Ishikawa (cell line): ENCODE measurements around the gene VIPR2.

Experiments
- CEBPB ChIP-seq: IDR thresholded peaks from 2 replicates; pipeline ENCODE4 v1.6.1; 2012
- CREB1 ChIP-seq: IDR thresholded peaks from 2 replicates; pipeline ENCODE4 v1.6.1; 2012; ENCODE audit warnings: low read depth
- EGR1 ChIP-seq: IDR thresholded peaks from 2 replicates; pipeline ENCODE4 v1.6.1; 2012
- EP300 ChIP-seq: IDR thresholded peaks from 2 replicates; pipeline ENCODE4 v1.6.1; 2012; ENCODE audit warnings: borderline replicate concordance
- FOXM1 ChIP-seq: IDR thresholded peaks from 2 replicates; pipeline ENCODE4 v1.6.1; 2012; ENCODE audit warnings: low read depth, borderline replicate concordance
- NFIC ChIP-seq: IDR thresholded peaks from 2 replicates; pipeline ENCODE4 v1.6.1; 2012
- RAD21 ChIP-seq: IDR thresholded peaks from 2 replicates; pipeline ENCODE4 v1.6.1; 2012; ENCODE audit warnings: low read depth
- REST ChIP-seq: IDR thresholded peaks from 2 replicates; pipeline ENCODE4 v1.6.1; 2012; ENCODE audit warnings: low read depth, mild to moderate bottlenecking
- TAF1 ChIP-seq: IDR thresholded peaks from 2 replicates; pipeline ENCODE4 v1.6.1; 2012; ENCODE audit warnings: low read depth, mild to moderate bottlenecking
- TCF12 ChIP-seq: IDR thresholded peaks from 2 replicates; pipeline ENCODE4 v1.6.1; 2012; ENCODE audit warnings: low read depth
- TEAD4 ChIP-seq: IDR thresholded peaks from 2 replicates; pipeline ENCODE4 v1.6.1; 2012
- YY1 ChIP-seq: IDR thresholded peaks from 2 replicates; pipeline ENCODE4 v1.6.1; 2012; ENCODE audit warnings: low read depth
- ZBTB7A ChIP-seq: IDR thresholded peaks from 2 replicates; pipeline ENCODE4 v1.6.1; 2012; ENCODE audit warnings: low read depth
- TF ChIP-seq, protein P1 (sequence below): IDR thresholded peaks from 2 replicates; pipeline ENCODE4 v1.6.1; 2012
- TF ChIP-seq, protein P2 (sequence below): IDR thresholded peaks from 2 replicates; pipeline ENCODE4 v1.6.1; 2012

Gene VIPR2

DNA sequence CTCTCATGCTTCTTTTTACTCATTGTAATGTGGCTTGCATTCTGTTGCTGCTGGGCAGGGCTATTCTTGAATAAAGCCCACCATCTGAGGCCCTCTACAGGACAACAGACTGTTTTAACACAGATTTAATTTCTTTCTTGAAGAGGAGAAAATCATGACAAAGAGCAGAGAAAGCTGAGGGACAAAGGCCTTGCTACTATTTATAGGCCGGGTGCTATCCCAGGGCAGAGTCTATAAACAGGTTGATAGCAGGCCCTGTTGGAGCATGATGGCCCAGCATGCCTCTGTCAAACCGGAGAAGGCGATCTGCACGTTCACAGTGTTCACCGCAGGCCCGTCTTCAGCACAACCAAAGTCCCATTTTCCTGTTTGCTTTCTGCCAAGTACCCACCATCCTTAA is 3.0 kb downstream of the VIPR2 start:
- TF ChIP-seq CREB1: no peak
- no peak for TF ChIP-seq EGR1
- TF ChIP-seq, protein P1, sequence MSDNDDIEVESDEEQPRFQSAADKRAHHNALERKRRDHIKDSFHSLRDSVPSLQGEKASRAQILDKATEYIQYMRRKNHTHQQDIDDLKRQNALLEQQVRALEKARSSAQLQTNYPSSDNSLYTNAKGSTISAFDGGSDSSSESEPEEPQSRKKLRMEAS: no peak
- TF ChIP-seq YY1: no peak
- no peak for TF ChIP-seq ZBTB7A
- no peak for TF ChIP-seq EP300
- no peak for TF ChIP-seq RAD21
- TF ChIP-seq REST: no peak
- no peak for TF ChIP-seq NFIC
- no peak for TF ChIP-seq TAF1
- TF ChIP-seq, protein P2, sequence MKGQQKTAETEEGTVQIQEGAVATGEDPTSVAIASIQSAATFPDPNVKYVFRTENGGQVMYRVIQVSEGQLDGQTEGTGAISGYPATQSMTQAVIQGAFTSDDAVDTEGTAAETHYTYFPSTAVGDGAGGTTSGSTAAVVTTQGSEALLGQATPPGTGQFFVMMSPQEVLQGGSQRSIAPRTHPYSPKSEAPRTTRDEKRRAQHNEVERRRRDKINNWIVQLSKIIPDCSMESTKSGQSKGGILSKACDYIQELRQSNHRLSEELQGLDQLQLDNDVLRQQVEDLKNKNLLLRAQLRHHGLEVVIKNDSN: no peak

- TF ChIP-seq FOXM1 (no peak), REST (no peak), TCF12 (no peak), CREB1 (no peak), YY1 (no peak), TAF1 (no peak), EP300 (no peak), EGR1 (no peak), TEAD4 (no peak), ZBTB7A (no peak), RAD21 (no peak), CEBPB (no peak), NFIC (no peak)
- TF ChIP-seq, protein P1: no peak
- TF ChIP-seq, protein P2: no peak
Observed at GRCh38 chr7:159141167-159141566, 3.5 kb downstream of the VIPR2 start.

- TF ChIP-seq CREB1 (no peak), FOXM1 (no peak), CEBPB (no peak), TCF12 (no peak), TAF1 (no peak), REST (no peak), EP300 (no peak), ZBTB7A (no peak), NFIC (no peak), RAD21 (no peak)
- TF ChIP-seq, protein P1: no peak
- TF ChIP-seq, protein P2: no peak
Observed at GRCh38 chr7:159140170-159140910, 4.3 kb downstream of the VIPR2 start.
